OCI-LY7 (cell line): Measurements from ENCODE around the gene SPACA1.

Experiments used
- EZH2phosphoT487 ChIP-seq: fragments of 200-600 bp; sonication (generic); IDR thresholded peaks from 2 replicates; pipeline ENCODE4 v1.6.1; 2018; ENCODE audit warnings: low read depth, borderline replicate concordance, mild to moderate bottlenecking, mixed run types, antibody characterized with exemption, low read length, moderate library complexity, mixed read lengths
- TF ChIP-seq, protein P1 (sequence below): fragments of 200-600 bp; sonication (generic); conservative IDR thresholded peaks from 2 replicates; pipeline ENCODE4 v1.5.1; 2014; ENCODE audit warnings: mild to moderate bottlenecking, antibody characterized with exemption, low read length, moderate library complexity, mixed read lengths

DNA sequence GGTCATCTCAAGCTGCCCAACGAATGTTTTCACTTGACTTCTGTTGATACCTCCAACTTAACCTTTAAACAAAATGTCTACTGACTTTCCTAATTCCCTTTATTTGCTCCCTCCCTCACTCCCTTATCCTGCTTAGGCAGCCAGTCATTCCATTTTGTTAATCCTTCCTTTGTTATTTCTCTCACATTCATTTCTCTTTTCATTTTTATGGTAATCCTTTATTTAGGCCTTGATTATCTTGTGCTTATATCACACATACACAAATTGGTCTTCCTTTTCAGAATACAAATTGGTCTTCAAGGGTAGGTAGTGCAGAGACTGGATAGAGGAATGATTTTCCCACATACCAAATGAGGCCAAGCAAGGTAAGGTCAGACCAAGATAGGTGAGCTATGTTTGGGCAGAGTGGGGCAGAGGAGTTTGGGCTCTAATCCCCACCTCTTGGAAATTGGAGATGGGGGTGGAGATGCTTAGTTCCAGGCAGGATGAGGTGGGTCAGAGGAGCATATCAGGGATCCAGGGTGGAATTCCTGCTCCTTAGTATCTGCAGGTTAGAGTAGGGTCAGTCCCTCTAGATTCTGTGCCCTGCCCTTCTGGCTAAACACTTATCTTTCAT lies 2.0 kb upstream of the SPACA1 start:
- TF ChIP-seq, protein P1, sequence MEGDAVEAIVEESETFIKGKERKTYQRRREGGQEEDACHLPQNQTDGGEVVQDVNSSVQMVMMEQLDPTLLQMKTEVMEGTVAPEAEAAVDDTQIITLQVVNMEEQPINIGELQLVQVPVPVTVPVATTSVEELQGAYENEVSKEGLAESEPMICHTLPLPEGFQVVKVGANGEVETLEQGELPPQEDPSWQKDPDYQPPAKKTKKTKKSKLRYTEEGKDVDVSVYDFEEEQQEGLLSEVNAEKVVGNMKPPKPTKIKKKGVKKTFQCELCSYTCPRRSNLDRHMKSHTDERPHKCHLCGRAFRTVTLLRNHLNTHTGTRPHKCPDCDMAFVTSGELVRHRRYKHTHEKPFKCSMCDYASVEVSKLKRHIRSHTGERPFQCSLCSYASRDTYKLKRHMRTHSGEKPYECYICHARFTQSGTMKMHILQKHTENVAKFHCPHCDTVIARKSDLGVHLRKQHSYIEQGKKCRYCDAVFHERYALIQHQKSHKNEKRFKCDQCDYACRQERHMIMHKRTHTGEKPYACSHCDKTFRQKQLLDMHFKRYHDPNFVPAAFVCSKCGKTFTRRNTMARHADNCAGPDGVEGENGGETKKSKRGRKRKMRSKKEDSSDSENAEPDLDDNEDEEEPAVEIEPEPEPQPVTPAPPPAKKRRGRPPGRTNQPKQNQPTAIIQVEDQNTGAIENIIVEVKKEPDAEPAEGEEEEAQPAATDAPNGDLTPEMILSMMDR: no peak
- no peak for TF ChIP-seq EZH2phosphoT487
